NB4 (cell line): ENCODE measurements around the gene KSR2.
"Not testable (repeated sequence)": the region's sequence is repeated elsewhere in the genome, so short reads cannot be mapped to it uniquely, and the experiment has no call there.

Experiments used
- DNase-seq: peaks from one replicate; pipeline ENCODE4 v3.0.0; 2010; ENCODE audit warnings: low read depth
- H3K4me3 ChIP-seq: one replicate; pipeline ENCODE4 v1.5.1; 2011; ENCODE audit warnings: mild to moderate bottlenecking, low read depth, low read length, moderate library complexity
- CTCF ChIP-seq: IDR thresholded peaks from one replicate; pipeline ENCODE4 v1.5.1; 2012; ENCODE audit warnings: low read depth, low read length
- MAX ChIP-seq: IDR thresholded peaks from 2 replicates; pipeline ENCODE4 v1.6.1; 2011; ENCODE audit warnings: low read depth, low read length
- MYC ChIP-seq: IDR thresholded peaks from 2 replicates; pipeline ENCODE4 v1.6.1; 2011; ENCODE audit warnings: low read depth, low read length
- POLR2A ChIP-seq: IDR thresholded peaks from 2 replicates; pipeline ENCODE4 v1.6.1; 2011; ENCODE audit warnings: mild to moderate bottlenecking; ENCODE audit not compliant: insufficient read length; ENCODE audit errors: extremely low read depth

KSR2 gene

GRCh38 chr12:117875744-117876435, 92.9 kb downstream of the KSR2 start:
- no peak overlapping the region for H3K4me3 ChIP-seq
- TF ChIP-seq MAX (no peak), MYC (no peak), CTCF (no peak), POLR2A (no peak)
- peak; percentile 41 for DNase-seq

GRCh38 chr12:117874842-117875434, 93.9 kb downstream of the KSR2 start:
- no peak overlapping the region for H3K4me3 ChIP-seq
- DNase-seq: peak; percentile 65
- TF ChIP-seq MAX (peak; percentile 9; the same call in 1 of the 2 replicates), MYC (no peak), CTCF (peak; percentile 88), POLR2A (no peak)

- DNase-seq, H3K4me3 ChIP-seq: not testable (repeated sequence)
Observed at GRCh38 chr12:117874198-117874597, 94.6 kb downstream of the KSR2 start.

GRCh38 chr12:117872546-117873169, 96.1 kb downstream of the KSR2 start:
- DNase-seq: no peak

GRCh38 chr12:117869551-117869950, 99.2 kb downstream of the KSR2 start:
- H3K4me3 ChIP-seq: no peak overlapping the region
- TF ChIP-seq POLR2A (no peak), MYC (no peak), MAX (no peak), CTCF (no peak)
- DNase-seq: no peak

More at GRCh38 chr12:117872546-117873169, 96.1 kb downstream of the KSR2 start:
- H3K4me3 ChIP-seq: no peak overlapping the region
- TF ChIP-seq MAX (no peak), CTCF (no peak), POLR2A (no peak), MYC (no peak)

GRCh38 chr12:117867348-117867747, 101.4 kb downstream of the KSR2 start:
- no peak overlapping the region for H3K4me3 ChIP-seq
- TF ChIP-seq MAX (no peak), MYC (no peak), POLR2A (no peak)
- no peak for DNase-seq
